PC-3 (cell line): Measurements from ENCODE around the gene TINCR. TPM values are rescaled to one million over a fixed set of nuclear protein-coding genes. Genes with fewer than 3 reads are reported as not detected.

Source experiments
- ATAC-seq: fragments of 200-7000 bp; cut with Tn5 transposase; 2 replicates; pipeline ENCODE4 v1.9.1; 2020; ENCODE audit warnings: mild to moderate bottlenecking, moderate library complexity
- BruUV-seq: library from RNA; stranded (reverse); fragments of 400-500 nt; replicated peaks from 2 replicates; lab custom pipeline; 2021; lab: Mats Ljungman, UMichigan
- CTCF ChIA-PET: fragments of 300-600 bp; sonication (Branson Sonifier 250); formaldehyde crosslinking; loops from one replicate; lab custom pipeline; 2022; ENCODE audit warnings: antibody characterized with exemption; lab: Charles Lee
- POLR2A ChIA-PET: fragments of 300-600 bp; sonication (Branson Sonifier 250); formaldehyde crosslinking; loops from one replicate; lab custom pipeline; 2022; ENCODE audit warnings: antibody characterized with exemption; ENCODE audit not compliant: unreplicated experiment; lab: Charles Lee
- DNase-seq: peaks from one replicate; pipeline ENCODE4 v3.0.0-alpha.2; 2015
- H2AFZ ChIP-seq: fragments of 300-600 bp; sonication (generic); 2 replicates; pipeline ENCODE4 v1.6.0; 2016; ENCODE audit warnings: antibody characterized with exemption, low read length
- H3F3A ChIP-seq: fragments of 300-600 bp; sonication (generic); one replicate; pipeline ENCODE4 v1.6.0; 2017; ENCODE audit warnings: antibody characterized with exemption, low read length, control low read depth, mild to moderate bottlenecking; ENCODE audit not compliant: unreplicated experiment
- H3K27ac ChIP-seq: fragments of 300-600 bp; sonication (generic); 2 replicates; pipeline ENCODE4 v1.5.1; 2016; ENCODE audit warnings: mild to moderate bottlenecking, low read length
- H3K27me3 ChIP-seq: fragments of 300-600 bp; sonication (generic); 2 replicates; pipeline ENCODE4 v1.6.1; 2016; ENCODE audit warnings: low read length, mixed read lengths
- H3K36me3 ChIP-seq: fragments of 300-600 bp; sonication (generic); 2 replicates; pipeline ENCODE4 v1.6.1; 2016; ENCODE audit warnings: low read depth, mixed run types, low read length, mixed read lengths
- H3K4me1 ChIP-seq: fragments of 300-600 bp; sonication (generic); 2 replicates; pipeline ENCODE4 v1.5.1; 2016; ENCODE audit warnings: low read length; ENCODE audit not compliant: insufficient read depth
- H3K4me2 ChIP-seq: fragments of 300-600 bp; sonication (generic); 2 replicates; pipeline ENCODE4 v1.6.0; 2016; ENCODE audit warnings: low read length
- H3K4me3 ChIP-seq: fragments of 300-600 bp; sonication (generic); 2 replicates; pipeline ENCODE4 v1.5.1; 2016; ENCODE audit warnings: mild to moderate bottlenecking, low read length, mixed read lengths
- H3K79me2 ChIP-seq: fragments of 300-600 bp; sonication (generic); 2 replicates; pipeline ENCODE4 v1.6.1; 2017; ENCODE audit warnings: low read length, mixed read lengths
- H3K9ac ChIP-seq: fragments of 300-600 bp; sonication (generic); 2 replicates; pipeline ENCODE4 v1.6.0; 2016; ENCODE audit warnings: mild to moderate bottlenecking, low read length
- H3K9me2 ChIP-seq: fragments of 300-600 bp; sonication (generic); replicated peaks from 2 replicates; pipeline ENCODE4 v1.6.1; 2016; ENCODE audit warnings: mixed run types, low read length, mixed read lengths
- H3K9me3 ChIP-seq: fragments of 300-600 bp; sonication (generic); 2 replicates; pipeline ENCODE4 v1.6.1; 2016; ENCODE audit warnings: low read length, mixed read lengths
- H4K20me1 ChIP-seq: fragments of 300-600 bp; sonication (generic); 2 replicates; pipeline ENCODE4 v1.6.1; 2016; ENCODE audit warnings: low read length, mixed read lengths
- CTCF ChIP-seq: fragments of 300-600 bp; sonication (generic); conservative IDR thresholded peaks from 2 replicates; pipeline ENCODE4 v1.5.1; 2017; ENCODE audit warnings: antibody characterized with exemption, low read depth, mild to moderate bottlenecking, low read length
- EZH2 ChIP-seq: fragments of 300-600 bp; sonication (generic); IDR thresholded peaks from one replicate; pipeline ENCODE4 v1.6.1; 2017; ENCODE audit warnings: antibody characterized with exemption, mild to moderate bottlenecking, low read length; ENCODE audit not compliant: unreplicated experiment
- EZH2phosphoT487 ChIP-seq: fragments of 300-600 bp; sonication (generic); IDR thresholded peaks from 2 replicates; pipeline ENCODE4 v1.6.1; 2018; ENCODE audit warnings: mild to moderate bottlenecking, antibody characterized with exemption, low read length, borderline replicate concordance
- intact Hi-C: fragments of 100-400 bp; cut with micrococcal nuclease; formaldehyde crosslinking; loops from 2 replicates; pipeline ENCODE4 v1.9.0; 2023
- total RNA-seq: library from RNA; depleted of rRNA; stranded (reverse); fragments of >200 nt; gene quantifications from 2 replicates; pipeline ENCODE4 v1.2.3, GENCODE V29; 2014

Gene TINCR
- total RNA-seq, 1 experiment from 2014 or later = 0.58 TPM

GRCh38 chr19:5545984-5546383 lies 21.8 kb downstream of the TINCR start:
- POLR2A ChIA-PET = no interaction called here
- Histone ChIP-seq H2AFZ (no peak overlapping the region), H3K4me1 (no peaks in the 10 kb centered on the region), H4K20me1 (no peaks in the 10 kb centered on the region), H3K9me3 (no peaks in the 10 kb centered on the region), H3F3A (no peaks in the 10 kb centered on the region), H3K4me2 (no peak overlapping the region), H3K79me2 (no peaks in the 10 kb centered on the region), H3K9ac (no peak overlapping the region), H3K27me3 (no peaks in the 10 kb centered on the region), H3K36me3 (no peaks in the 10 kb centered on the region), H3K27ac (no peak overlapping the region), H3K9me2 (no peaks in the 10 kb centered on the region), H3K4me3 (no peak overlapping the region)
- intact Hi-C loops = no loop called here
- CTCF ChIA-PET = no interaction called here
- TF ChIP-seq CTCF (no peak), EZH2phosphoT487 (no peak), EZH2 (no peak)
- DNase-seq (no peak), ATAC-seq (0 out of 2 replicates have a peak, but pooled peaks have one; percentile 35)
- no TSS peak for BruUV-seq

GRCh38 chr19:5545051-5545450 lies 22.7 kb downstream of the TINCR start:
- H3K4me1 ChIP-seq = no peaks in the 10 kb centered on the region
- CTCF ChIA-PET = no interaction called here
- no peaks in the 10 kb centered on the region for H3K27me3 ChIP-seq
- ATAC-seq = no peak
- H4K20me1 ChIP-seq = no peaks in the 10 kb centered on the region
- TF ChIP-seq EZH2phosphoT487 (no peak), CTCF (no peak), EZH2 (no peak)
- no peak overlapping the region for H3K27ac ChIP-seq
- H3K9me3 ChIP-seq = no peaks in the 10 kb centered on the region
- H2AFZ ChIP-seq = no peak overlapping the region
- H3K36me3 ChIP-seq = no peaks in the 10 kb centered on the region
- intact Hi-C loops = no loop called here
- no peaks in the 10 kb centered on the region for H3F3A ChIP-seq
- H3K79me2 ChIP-seq = no peaks in the 10 kb centered on the region
- DNase-seq = no peak
- POLR2A ChIA-PET = no interaction called here
- no peak overlapping the region for H3K4me3 ChIP-seq
- no TSS peak for BruUV-seq
- H3K4me2 ChIP-seq = no peak overlapping the region
- no peak overlapping the region for H3K9ac ChIP-seq
- H3K9me2 ChIP-seq = no peaks in the 10 kb centered on the region

DNA sequence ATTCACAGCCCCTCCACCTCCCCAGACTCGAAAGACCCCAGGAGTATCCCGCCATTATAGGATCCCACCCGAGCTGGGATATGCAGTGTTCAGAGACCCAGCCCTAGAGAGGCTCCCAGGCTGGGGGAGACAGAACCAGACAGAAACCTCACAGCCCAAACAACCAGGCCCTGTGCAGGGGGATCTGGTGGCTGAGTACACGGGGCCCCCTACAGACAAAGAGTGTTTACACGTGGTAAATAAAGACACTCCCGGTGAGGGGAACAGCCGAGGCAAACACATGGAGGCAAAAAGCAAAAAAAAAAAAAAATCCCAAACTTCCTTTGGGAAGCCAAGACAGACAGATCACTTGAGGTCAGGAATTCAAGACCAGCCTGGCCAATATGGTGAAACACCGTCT lies 25.1 kb downstream of the TINCR start:
- no peaks in the 10 kb centered on the region for H3K27me3 ChIP-seq
- no peaks in the 10 kb centered on the region for H3K9me2 ChIP-seq
- H3K9me3 ChIP-seq = no peaks in the 10 kb centered on the region
- H2AFZ ChIP-seq = no peak overlapping the region
- intact Hi-C loops = no loop called here
- POLR2A ChIA-PET = no interaction called here
- H3K9ac ChIP-seq = no peak overlapping the region
- no peaks in the 10 kb centered on the region for H4K20me1 ChIP-seq
- DNase-seq (no peak), ATAC-seq (0 out of 2 replicates have a peak, but pooled peaks have one; percentile 29)
- no TSS peak for BruUV-seq
- no peaks in the 10 kb centered on the region for H3F3A ChIP-seq
- peaks cover under 1% of the 10 kb centered on the region; the same call in 1 of the 2 replicates for H3K4me1 ChIP-seq
- no peak overlapping the region for H3K4me2 ChIP-seq
- H3K36me3 ChIP-seq = no peaks in the 10 kb centered on the region
- no peaks in the 10 kb centered on the region for H3K79me2 ChIP-seq
- TF ChIP-seq EZH2phosphoT487 = no peak
- 0 out of 2 replicates have a peak, but pooled peaks have one; percentile 17 for TF ChIP-seq CTCF
- TF ChIP-seq EZH2 = no peak
- CTCF ChIA-PET = no interaction called here
- no peak overlapping the region for H3K27ac ChIP-seq
- H3K4me3 ChIP-seq = no peak overlapping the region
